ENCODE data around the gene MSI2.

Gene MSI2

DNA sequence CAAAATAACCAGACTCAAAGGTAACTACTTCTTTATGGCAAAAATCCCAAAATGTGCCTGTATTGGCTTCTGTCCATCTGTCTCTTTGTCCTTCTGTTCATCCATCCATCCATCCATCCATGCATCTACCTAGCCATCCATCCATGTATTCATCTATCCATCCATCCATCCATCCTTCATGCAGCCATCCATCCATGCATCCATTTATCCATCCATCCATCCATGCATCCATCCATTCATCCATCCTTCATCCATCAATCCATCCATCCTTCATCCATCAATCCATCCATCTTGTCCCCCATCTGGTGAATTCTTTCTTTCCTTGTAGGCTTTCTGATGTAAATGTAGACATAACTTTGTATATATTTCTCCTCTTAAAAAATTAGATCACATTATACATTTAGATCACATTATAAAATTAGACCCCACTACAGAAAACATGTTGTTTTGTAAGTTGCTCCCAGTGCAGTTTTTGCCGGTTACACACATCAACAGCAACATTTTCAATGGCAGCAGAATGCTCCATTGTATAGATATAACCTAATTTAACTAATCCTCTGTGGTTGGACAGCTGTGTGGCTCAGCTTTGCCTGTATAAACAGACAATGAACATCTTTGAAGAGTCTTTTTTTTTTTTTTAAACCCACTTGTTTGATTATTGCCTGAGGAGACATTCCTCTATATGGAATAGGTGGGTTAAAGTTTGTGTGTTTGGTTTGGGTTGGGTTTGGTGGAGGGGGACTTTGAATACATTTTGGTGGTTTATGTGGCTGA lies 72.0 kb downstream of the MSI2 start:
- in situ Hi-C loops (cut with MboI; ENCODE audit: low pct_unique_long_range_greater_than_20kb, low sequenced_read_pairs), result no loop called here

DNA sequence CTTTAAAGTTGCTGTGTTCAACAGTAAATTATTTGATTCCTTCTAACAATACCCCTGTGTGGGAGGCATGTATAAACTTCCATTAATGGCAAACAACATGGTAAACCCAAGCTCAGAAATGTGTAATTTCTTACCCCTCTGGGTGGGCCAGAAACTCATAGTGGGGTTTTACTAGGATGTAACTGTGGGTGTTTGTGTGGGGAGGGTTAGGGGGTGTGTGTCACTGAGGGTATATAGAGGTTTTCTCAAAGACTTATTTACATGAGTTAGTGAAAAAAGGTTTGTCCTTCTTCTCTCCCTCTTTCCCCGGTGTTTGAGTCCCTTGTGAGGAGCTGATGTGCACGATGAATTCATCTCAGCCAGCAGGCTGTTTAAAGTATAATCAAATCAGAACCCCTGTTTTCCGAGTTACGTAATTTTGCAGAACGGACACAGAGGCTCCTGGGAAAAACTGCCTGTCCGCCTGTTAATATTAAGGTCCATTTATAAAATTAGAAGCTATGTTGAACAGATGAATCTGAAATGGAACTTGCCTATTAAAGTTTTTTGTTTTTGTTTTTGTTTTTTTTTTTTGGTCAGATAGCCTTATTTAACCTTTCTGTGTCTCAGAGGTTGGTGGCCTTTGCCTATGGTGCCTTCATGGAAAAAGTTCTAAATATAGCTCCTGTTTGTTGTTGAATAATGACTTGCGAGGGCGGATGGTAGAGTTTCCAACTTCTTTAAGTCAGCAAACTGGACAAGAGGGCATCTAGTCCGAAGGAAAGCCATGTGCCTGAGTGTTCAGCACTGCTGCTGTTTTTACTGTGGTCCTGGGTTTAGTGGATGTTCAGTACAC lies 73.3 kb downstream of the MSI2 start:
- in situ Hi-C loops (cut with MboI; ENCODE audit: low pct_unique_long_range_greater_than_20kb, low sequenced_read_pairs), result no loop called here
- no peak for DNase-seq

More for the DNA sequence above, 72.0 kb downstream of the MSI2 start:
- DNase-seq, result no peak

DNA sequence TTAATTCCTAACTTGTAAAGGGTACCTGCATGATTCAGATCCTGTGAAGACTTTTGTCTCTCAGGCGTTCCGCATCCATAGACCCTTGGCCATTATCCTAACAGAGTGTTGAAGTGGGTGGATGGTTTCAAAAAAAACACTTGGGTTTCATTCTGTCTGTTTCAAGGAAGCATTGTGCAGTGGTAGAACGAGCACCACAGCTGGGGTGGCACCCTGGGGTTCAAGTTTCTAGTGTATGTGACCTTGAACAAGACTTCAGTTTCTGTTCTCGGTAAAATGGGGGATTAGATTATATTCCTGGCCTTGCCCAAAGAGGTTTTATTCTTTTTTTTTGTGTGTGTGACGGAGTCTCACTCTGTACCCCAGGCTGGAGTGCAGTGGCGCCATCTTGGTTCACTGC lies 74.3 kb downstream of the MSI2 start:
- DNase-seq, result no peak
- in situ Hi-C loops (cut with MboI; ENCODE audit: low pct_unique_long_range_greater_than_20kb, low sequenced_read_pairs), result no loop called here

DNA sequence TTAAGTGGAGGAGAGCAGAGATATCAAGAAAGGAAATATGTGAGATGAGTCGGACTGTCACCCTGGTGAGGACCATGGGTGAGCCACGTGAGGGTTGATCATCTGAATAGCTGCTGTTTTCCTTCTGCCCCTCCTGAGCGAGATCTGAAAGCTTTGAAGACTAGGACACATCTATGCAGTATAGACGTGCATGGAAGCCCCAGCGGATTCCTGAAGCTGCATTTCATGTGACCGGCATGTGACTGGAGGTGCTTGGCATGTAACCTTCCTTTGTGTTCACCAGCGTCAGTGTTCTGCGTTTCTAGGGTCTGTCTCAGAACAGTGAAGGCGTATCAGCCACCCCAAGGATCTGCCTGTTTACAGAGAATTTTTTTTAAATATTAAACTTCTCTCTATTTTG lies 75.1 kb downstream of the MSI2 start:
- in situ Hi-C loops (cut with MboI; ENCODE audit: low pct_unique_long_range_greater_than_20kb, low sequenced_read_pairs), result no loop called here
- no peak for DNase-seq

DNA sequence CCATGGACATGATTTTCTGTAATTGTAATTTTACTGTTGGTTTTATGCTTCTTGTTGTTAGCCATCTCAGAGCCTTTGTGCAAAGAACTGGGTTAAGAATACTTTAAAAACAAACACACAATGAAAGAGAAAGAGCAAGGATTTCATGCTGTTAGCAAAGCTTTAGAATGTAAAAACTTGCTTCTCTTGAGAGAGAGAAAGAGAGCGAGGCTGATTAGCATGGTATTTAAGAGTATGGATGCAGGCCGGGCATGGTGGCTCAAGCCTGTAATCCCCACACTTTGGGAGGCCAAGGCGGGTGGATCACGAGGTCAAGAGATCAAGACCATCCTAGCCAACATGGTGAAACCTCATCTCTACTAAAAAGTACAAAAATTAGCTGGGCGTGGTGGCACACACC lies 76.2 kb downstream of the MSI2 start:
- in situ Hi-C loops (cut with MboI; ENCODE audit: low pct_unique_long_range_greater_than_20kb, low sequenced_read_pairs), result no loop called here

DNA sequence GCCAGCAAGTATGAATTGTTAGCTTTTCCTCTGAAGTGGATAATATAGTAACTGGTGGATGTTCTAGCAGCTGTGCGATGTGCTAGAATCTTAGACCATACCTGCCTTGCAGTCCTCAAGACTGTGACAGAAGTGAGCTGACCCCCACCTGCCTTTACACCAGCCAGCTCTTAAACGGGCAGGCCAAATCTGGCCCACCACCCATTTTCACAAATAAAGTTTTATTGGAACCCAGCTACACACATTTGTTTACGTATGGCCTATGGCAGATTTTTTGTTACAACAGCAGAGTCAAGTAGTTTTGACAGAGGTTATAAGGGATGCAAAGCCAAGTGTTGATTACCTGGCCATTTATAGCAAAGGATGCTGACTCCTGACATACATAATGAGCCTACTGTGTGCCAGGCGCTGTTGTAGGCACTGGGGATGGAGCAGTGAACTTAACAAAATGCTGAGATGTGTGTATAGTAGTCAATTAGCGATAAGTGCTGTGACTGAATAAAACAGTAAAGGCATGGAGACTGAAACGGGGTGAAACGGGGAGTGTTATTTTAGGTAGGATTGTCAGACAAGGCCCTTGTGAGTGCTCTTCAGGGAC lies 79.0 kb downstream of the MSI2 start:
- no peak for DNase-seq
- in situ Hi-C loops (cut with MboI; ENCODE audit: low pct_unique_long_range_greater_than_20kb, low sequenced_read_pairs), result no loop called here

More for the DNA sequence above, 76.2 kb downstream of the MSI2 start:
- DNase-seq, result no peak

DNA sequence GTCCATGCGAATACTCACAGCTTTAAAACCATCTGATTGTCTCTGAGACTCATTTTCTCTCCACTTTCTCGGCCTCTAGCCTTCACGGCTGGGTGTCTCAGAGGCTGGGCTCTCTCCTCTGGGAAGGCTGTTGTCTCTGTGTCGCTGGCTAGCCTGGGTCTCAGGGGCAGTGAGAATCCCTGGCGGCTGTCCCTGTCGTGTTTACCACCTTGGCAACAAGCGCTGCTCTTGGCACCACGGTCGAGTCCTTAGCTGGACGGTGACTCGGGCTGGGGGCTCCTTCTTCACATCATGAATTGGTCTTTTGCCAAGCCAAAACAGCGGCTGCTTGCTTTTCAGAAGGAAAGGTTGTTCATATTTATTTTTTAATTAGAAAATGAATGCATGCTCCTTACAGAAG lies 81.1 kb downstream of the MSI2 start:
- in situ Hi-C loops (cut with MboI; ENCODE audit: low pct_unique_long_range_greater_than_20kb, low sequenced_read_pairs), result no loop called here
- no peak for DNase-seq

DNA sequence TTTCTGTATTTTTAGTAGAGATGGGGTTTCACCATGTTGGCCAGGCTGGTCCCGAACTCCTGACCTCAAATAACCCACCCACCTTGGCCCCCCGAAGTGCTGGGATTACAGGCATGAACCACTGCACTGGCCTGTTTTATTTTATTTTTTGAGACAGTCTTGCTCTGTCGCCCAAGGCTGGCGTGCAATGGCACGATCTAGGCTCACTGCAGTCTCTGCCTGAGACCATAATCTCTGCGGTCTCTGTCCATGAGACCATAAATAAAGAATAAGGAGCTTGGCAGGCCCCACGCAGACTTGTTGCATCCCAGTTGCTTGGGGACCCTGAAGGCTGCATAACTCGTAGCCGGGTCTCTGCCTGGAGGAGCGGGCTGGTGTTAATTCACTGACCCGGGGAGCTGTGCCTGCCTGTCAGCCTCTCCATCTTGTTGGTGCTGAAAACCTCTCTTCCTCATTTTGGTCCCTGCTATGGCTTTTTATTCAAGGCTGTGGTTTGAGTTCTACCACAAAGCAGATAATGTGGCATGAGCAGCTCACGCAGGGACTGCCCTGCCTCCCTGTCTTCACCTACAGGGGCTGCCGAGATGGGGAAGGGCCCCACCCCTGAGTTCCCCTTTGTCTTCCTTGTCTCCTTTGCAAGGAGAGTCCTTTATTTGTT lies 82.1 kb downstream of the MSI2 start:
- DNase-seq, result peak; percentile 96
- in situ Hi-C loops (cut with MboI; ENCODE audit: low pct_unique_long_range_greater_than_20kb, low sequenced_read_pairs), result no loop called here

DNA sequence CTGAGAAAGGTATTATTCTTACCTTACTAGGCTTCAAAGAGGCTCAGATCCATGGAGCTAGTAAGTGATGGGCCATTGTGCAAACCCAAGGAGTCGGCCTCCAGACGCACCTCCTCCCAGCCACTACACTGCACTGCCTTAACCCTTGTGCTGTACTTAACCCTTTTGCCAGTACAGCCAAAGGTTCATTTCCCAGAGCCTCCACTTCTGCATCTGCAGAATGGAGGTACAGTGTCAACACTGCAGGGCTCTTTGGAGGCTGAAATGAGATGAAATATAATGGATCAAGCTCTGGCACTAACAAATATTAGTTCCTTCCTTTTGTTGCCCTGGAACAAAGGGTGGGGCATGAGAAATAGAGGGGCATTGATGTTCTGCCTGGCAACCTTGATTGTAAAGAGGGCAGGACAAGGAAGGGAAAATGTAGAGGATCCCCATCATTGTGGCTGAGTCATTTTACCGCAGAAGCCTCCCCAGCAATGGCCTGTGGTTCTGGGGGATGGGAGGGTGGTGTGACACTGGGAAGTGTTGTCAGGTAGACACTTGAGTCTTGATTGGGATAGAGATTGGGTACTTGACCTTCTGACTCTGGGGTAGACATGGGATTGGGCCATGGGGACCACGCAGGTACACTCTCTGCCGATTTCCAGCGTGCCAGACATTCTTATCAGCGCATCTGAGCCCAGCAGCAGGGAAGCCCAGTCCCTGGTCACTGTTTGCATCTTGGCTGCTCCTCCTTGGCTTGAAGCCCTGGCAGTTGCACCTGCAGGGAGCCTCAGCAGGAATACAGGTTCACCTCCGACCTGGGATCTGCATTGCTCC lies 84.0 kb downstream of the MSI2 start:
- no peak for DNase-seq
- in situ Hi-C loops (cut with MboI; ENCODE audit: low pct_unique_long_range_greater_than_20kb, low sequenced_read_pairs), result no loop called here

DNA sequence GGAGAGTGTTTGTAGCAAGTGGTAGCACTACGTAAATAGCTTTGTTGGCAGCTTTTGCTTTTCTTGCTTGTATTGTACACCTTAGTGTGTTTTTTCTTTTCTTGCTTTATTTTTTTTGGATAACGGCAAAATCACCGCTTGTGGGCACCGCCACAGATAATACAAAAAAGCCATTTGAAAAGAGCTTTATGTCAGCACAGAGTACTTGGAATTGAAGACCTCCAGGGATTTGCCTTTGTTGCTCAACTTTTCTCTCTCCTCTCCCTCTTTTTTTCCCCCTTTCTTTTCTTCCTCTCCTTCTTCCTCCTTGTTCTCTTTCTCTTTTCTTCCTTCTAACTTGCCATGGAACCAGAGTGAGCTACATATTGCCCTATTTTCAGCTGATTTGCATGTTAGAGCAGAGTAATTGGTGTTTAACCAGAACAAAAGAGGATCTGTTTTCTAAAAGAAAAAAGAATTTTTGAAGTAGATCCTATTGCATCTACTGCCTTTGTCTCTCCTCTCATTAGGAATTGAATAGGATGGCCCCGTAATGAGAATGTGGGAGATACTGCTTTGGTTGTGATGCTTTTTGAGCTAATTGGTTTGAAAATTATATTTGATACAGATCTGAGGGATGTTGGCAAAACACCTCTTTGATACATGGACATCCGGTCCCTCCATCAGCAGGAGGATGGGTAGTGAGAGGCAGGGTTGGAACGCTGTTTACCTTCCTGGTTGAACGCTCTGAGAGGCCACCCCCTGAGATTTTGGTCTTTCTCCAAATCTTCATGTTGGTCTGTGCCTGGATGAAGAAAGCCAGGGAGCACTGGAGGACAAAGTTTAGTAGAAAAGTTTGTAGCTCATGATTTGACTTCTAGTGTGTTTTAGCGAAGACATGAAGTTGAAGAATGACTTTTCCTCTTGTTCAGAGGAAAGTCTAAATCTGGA lies 85.6 kb downstream of the MSI2 start:
- in situ Hi-C loops (cut with MboI; ENCODE audit: low pct_unique_long_range_greater_than_20kb, low sequenced_read_pairs), result no loop called here
- DNase-seq, result no peak

DNA sequence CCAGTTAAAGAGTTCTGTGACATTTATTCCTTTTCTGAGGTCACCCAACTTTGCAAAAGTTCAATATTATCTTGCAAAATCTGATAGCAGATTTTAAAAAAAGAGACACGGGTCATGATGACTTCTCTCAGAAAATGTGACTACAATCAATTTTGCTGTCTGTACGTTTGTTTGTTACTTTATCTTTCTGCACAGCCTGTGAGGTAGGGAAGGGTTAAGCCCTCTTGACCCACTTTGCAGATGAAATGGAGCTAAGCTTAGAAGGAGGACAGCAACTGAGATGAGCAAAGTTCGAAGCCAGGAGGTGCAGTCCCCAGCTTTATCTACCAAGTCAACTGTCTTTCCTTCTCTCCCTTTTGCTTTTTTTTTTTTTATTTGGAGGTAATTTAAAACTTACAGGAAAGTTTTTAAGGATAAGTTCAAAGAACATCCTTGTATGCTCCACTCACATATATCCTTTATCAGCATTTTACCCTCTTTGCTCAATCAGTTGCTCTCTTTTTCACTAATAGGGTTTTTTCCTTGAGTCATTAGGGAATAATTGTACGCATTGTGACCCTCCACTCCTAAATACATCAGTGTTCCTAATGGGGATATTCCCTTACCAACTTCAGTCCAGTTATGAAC lies 86.8 kb downstream of the MSI2 start:
- DNase-seq, result no peak
- in situ Hi-C loops (cut with MboI; ENCODE audit: low pct_unique_long_range_greater_than_20kb, low sequenced_read_pairs), result no loop called here

DNA sequence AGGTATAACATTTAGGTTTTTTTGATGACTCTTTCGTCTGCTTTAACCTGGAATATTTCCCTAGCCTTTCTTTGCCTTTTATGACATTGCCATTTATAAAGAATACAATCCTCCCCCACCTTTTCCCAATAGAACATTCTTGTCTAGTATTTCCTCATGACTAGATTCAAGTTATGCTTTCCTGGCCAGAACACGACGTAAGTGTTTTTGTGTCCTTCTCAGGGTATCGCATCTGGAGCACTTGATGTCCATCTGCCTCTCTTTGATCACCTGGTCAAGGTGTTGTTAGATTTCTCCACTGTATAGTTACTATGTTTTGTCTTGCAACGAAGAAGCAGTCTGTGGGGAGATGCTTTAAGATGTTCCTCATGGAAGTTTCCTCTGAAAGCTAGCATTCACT lies 87.4 kb downstream of the MSI2 start:
- DNase-seq, result no peak
- in situ Hi-C loops (cut with MboI; ENCODE audit: low pct_unique_long_range_greater_than_20kb, low sequenced_read_pairs), result no loop called here

DNA sequence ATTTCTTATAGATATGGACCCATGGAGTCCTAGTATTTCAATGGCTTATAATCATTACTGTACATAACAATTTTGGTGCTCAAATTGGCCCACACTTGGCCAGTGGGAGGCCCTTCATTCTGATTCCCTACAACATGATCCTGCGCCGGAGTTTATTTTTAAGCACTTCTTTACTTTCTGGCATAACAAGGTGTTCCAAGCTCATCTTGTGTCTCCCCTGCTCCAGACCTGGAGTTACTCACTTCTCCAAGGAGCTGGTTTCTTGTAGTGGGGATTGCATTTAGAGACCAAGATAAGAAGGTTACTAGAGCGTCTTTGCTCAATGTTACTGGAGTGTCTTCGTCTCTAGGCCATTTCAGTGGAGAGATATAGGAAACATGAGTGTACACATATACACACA lies 87.9 kb downstream of the MSI2 start:
- in situ Hi-C loops (cut with MboI; ENCODE audit: low pct_unique_long_range_greater_than_20kb, low sequenced_read_pairs), result no loop called here
- no peak for DNase-seq

DNA sequence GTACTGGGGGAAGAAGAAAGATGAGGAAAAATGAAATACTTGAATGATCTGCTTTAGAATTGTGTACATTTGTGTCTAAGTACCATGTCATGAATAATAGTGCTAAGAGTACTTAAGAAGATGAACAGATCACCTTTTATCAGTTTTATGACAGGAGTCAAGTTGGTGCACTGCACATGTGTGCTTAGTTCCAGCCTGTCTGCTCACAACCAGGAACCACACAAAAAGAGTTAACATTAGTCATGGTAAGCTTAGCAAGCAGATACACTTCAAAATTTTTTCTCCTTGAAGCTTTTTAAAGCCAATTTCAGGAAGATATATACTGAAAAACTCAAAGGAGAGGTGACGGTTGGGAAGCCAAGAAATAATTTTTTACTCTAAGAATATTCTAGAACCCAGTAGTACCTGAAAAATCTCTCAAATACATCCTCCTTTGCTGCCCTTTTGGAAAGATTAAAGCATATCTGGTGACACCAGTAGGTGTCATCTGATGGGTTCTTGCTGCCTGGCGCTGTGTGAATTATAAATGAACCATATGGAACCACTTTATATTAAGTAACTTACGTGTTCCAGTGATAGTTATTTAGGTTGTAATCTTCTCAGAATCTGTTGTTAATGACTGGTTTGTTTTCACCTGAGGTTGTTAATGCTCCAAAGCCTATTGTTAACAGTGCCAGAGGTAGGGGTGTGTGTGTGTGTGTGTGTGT lies 93.4 kb downstream of the MSI2 start:
- in situ Hi-C loops (cut with MboI; ENCODE audit: low pct_unique_long_range_greater_than_20kb, low sequenced_read_pairs), result no loop called here
- DNase-seq, result no peak

DNA sequence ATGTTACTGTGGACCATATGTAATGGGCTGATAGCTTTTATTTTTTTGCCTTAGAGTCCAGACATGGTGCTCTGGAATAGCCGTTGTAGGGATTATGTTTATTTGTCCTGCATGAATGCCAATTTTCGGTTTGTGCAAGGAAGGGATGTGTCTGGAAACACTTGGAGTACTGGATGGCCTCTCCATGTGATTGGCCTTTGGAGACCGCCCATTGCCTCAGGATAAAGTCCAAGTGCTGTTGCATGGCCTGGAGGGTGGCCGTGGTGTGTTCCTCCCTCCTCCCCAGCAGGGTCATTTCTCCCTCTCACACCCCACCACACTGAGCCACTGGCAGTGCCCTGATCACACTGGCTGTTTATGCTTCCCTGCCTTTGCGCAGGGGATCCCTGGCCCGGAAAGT lies 93.9 kb downstream of the MSI2 start:
- in situ Hi-C loops (cut with MboI; ENCODE audit: low pct_unique_long_range_greater_than_20kb, low sequenced_read_pairs), result no loop called here
- no peak for DNase-seq

DNA sequence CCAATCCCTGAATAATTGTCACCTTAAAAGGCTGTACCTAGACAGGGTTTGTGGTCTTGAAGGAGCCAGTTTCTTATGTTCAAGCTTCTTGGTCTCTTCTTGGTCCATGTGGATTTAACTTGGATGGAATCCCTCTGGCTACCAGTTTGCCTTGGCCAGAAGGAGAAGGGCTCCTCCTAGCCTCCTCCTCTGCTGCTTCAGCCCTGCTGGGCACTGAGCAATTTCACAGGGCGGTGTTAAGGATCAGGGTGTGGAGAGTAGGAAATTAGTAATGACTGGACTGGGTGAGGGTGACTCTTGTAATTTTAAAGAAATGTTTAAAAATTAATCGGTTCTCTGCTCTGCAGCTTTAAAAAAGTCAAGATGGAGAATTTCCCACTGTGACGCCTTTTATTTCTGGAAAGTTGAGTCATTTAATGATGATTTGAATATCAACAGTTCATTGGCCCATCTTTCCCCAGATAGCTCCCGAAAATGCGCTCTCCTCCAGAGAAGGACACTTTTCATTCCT lies 96.4 kb downstream of the MSI2 start:
- in situ Hi-C loops (cut with MboI; ENCODE audit: low pct_unique_long_range_greater_than_20kb, low sequenced_read_pairs), result no loop called here
- DNase-seq, result no peak

DNA sequence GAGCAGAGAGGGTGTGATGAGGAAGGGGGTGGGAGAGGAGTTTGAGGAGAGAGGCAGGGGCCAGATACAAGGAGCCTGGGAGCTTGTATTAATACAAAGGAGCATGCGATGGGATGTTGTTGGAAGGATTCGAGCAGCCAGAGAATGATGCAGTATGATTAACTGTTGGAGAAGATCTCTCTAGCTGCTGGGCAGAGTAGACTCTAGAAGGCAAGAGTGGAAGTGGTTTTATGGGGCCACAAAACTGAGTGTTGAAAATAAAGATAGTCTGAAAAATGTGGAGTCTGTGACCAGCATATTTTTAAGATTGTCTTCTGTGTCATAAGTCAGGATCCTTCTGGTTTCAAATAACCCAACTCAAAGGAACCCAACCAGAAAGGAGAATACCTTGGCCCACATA lies 98.3 kb downstream of the MSI2 start:
- DNase-seq, result no peak
- in situ Hi-C loops (cut with MboI; ENCODE audit: low pct_unique_long_range_greater_than_20kb, low sequenced_read_pairs), result no loop called here
